A549 (cell line): ENCODE measurements around the gene CCDC85A. TPM values are rescaled to one million over a fixed set of nuclear protein-coding genes. Genes with fewer than 3 reads are reported as not detected.

ENCODE experiments used
- ATAC-seq, 2 experiments: fragments of 200-7000 bp in 1 of 2; fragments of >200 bp in 1 of 2; cut with Nextera tagmentation in 1 of 2; cut with Tn5 transposase in 1 of 2; 3 replicates each; pipeline versions ENCODE4 v1.8.0 to v1.9.1; 2018 to 2020; ENCODE audit warnings: mild to moderate bottlenecking in 1 of 2, moderate library complexity in 1 of 2
- CTCF ChIA-PET: fragments of 300-600 bp; sonication (Branson Sonifier 250); formaldehyde crosslinking; extraction: SDS; loops from one replicate; lab custom pipeline; 2021; ENCODE audit warnings: antibody characterized with exemption, inconsistent platforms; lab: Yijun Ruan, JAX
- POLR2A ChIA-PET: fragments of 350-600 bp; formaldehyde crosslinking; extraction: SDS; loops from one replicate; lab custom pipeline; 2021; ENCODE audit warnings: antibody characterized with exemption, inconsistent platforms; lab: Yijun Ruan, JAX
- DNase-seq, 2 experiments: peaks; one replicate each; pipeline versions ENCODE4 v3.0.0 to v3.0.0-alpha.2; 2011 to 2016; ENCODE audit warnings: low read depth in 1 of 2, low spot score in 1 of 2
- FAIRE-seq: peaks from 2 replicates; lab custom pipeline; 2011; peaks lifted over from hg19 to GRCh38; lab: Jason Lieb, UNC
- H3K27ac ChIP-seq, 2 experiments: fragments of >200 bp; sonication (Bioruptor Twin); formaldehyde crosslinking; 3 replicates each; pipeline ENCODE4 v1.5.1; 2016 to 2017
- H3K4me1 ChIP-seq: fragments of >200 bp; sonication (Bioruptor Twin); formaldehyde crosslinking; 3 replicates; pipeline ENCODE4 v1.6.1; 2016
- H3K4me2 ChIP-seq: fragments of >200 bp; sonication (Bioruptor Twin); formaldehyde crosslinking; 3 replicates; pipeline ENCODE4 v1.6.1; 2016
- H3K4me3 ChIP-seq: fragments of >200 bp; sonication (Bioruptor Twin); formaldehyde crosslinking; 3 replicates; pipeline ENCODE4 v1.5.1; 2016
- H3K9me3 ChIP-seq: fragments of >200 bp; sonication (Bioruptor Twin); formaldehyde crosslinking; 3 replicates; pipeline ENCODE4 v1.6.1; 2016
- CEBPB ChIP-seq, 2 experiments: fragments of >200 bp in 1 of 2; sonication (Bioruptor Twin) in 1 of 2; formaldehyde crosslinking in 1 of 2; IDR thresholded peaks; 2 replicates each; pipeline ENCODE4 v1.6.1; 2012 to 2016
- CHD2 ChIP-seq: fragments of 150-350 bp; IDR thresholded peaks from 2 replicates; pipeline ENCODE4 v1.6.1; 2014; ENCODE audit warnings: low read length; ENCODE audit not compliant: partially characterized antibody
- ESRRA ChIP-seq: fragments of 150-350 bp; IDR thresholded peaks from 2 replicates; pipeline ENCODE4 v1.6.1; 2014; ENCODE audit warnings: mild to moderate bottlenecking, low read length, borderline replicate concordance
- FOSB ChIP-seq: fragments of 250-450 bp; sonication (Bioruptor Pico); IDR thresholded peaks from 2 replicates; pipeline ENCODE4 v1.5.0; 2020; ENCODE audit warnings: mild to moderate bottlenecking, moderate library complexity
- FOXS1 ChIP-seq: fragments of 250-450 bp; sonication (Bioruptor Pico); IDR thresholded peaks from 2 replicates; pipeline ENCODE4 v1.5.0; 2020; ENCODE audit warnings: mild to moderate bottlenecking, moderate library complexity
- JUN ChIP-seq, 2 experiments: fragments of >200 bp; sonication (Bioruptor Twin); formaldehyde crosslinking; IDR thresholded peaks; 2 replicates in 1 of 2; 3 replicates in 1 of 2; pipeline ENCODE4 v1.6.1; 2016 to 2017
- MAZ ChIP-seq: fragments of 150-350 bp; IDR thresholded peaks from 2 replicates; pipeline ENCODE4 v1.6.1; 2014; ENCODE audit warnings: antibody characterized with exemption, low read depth, low read length, borderline replicate concordance
- MYC ChIP-seq: IDR thresholded peaks from 2 replicates; pipeline ENCODE4 v1.6.1; 2012; ENCODE audit warnings: mild to moderate bottlenecking, inconsistent platforms, low read length, improper control_type of control experiment, borderline replicate concordance
- NFE2L2 ChIP-seq: fragments of 150-350 bp; conservative IDR thresholded peaks from 2 replicates; pipeline ENCODE4 v1.6.1; 2014; ENCODE audit warnings: low read length
- NPAS2 ChIP-seq: fragments of 250-450 bp; sonication (Bioruptor Pico); IDR thresholded peaks from 2 replicates; pipeline ENCODE4 v1.8.0; 2022; ENCODE audit warnings: mild to moderate bottlenecking, moderate library complexity, borderline replicate concordance
- POLR2A ChIP-seq: IDR thresholded peaks from 2 replicates; pipeline ENCODE4 v1.6.1; 2012; ENCODE audit warnings: mild to moderate bottlenecking, low read length
- POLR2AphosphoS2 ChIP-seq: conservative IDR thresholded peaks from 2 replicates; pipeline ENCODE4 v1.6.1; 2012; ENCODE audit warnings: low read length, improper control_type of control experiment, inconsistent platforms
- RAD21 ChIP-seq, 2 experiments: fragments of >200 bp in 1 of 2; sonication (Bioruptor Twin) in 1 of 2; formaldehyde crosslinking in 1 of 2; IDR thresholded peaks in 1 of 2; conservative IDR thresholded peaks in 1 of 2; 2 replicates in 1 of 2; 3 replicates in 1 of 2; pipeline ENCODE4 v1.6.1; 2012 to 2018; ENCODE audit warnings: inconsistent platforms in 1 of 2
- RFX5 ChIP-seq: fragments of 450-650 bp; IDR thresholded peaks from 2 replicates; pipeline ENCODE4 v1.7.1; 2014; ENCODE audit warnings: antibody characterized with exemption, mild to moderate bottlenecking, moderate library complexity
- RNF2 ChIP-seq: fragments of 200-600 bp; sonication (generic); IDR thresholded peaks from 2 replicates; pipeline ENCODE4 v1.6.1; 2016; ENCODE audit warnings: low read depth, mild to moderate bottlenecking, antibody characterized with exemption, moderate library complexity, borderline replicate concordance
- SMC3 ChIP-seq: fragments of >200 bp; sonication (Bioruptor Twin); formaldehyde crosslinking; IDR thresholded peaks from 3 replicates; pipeline ENCODE4 v1.6.1; 2018; ENCODE audit warnings: inconsistent platforms
- SREBF2 ChIP-seq: fragments of 450-650 bp; IDR thresholded peaks from 2 replicates; pipeline ENCODE4 v1.6.1; 2014; ENCODE audit warnings: mild to moderate bottlenecking, moderate library complexity
- ZC3H11A ChIP-seq: fragments of 450-650 bp; IDR thresholded peaks from 2 replicates; pipeline ENCODE4 v1.6.1; 2014; ENCODE audit warnings: antibody characterized with exemption, mild to moderate bottlenecking
- ZFP36 ChIP-seq: fragments of 450-650 bp; IDR thresholded peaks from 2 replicates; pipeline ENCODE4 v1.6.1; 2014; ENCODE audit warnings: borderline replicate concordance; ENCODE audit not compliant: partially characterized antibody
- ZSCAN20 ChIP-seq: fragments of 250-450 bp; sonication (Bioruptor Pico); IDR thresholded peaks from 2 replicates; pipeline ENCODE4 v1.8.0; 2022; ENCODE audit warnings: mild to moderate bottlenecking, moderate library complexity
- WGBS: methylation state at CpG from one replicate; pipeline ENCODE4 v1.1.6; 2017; ENCODE audit errors: missing lambda C conversion rate; 5-methylcytosine and 5-hydroxymethylcytosine counted together
- polyA minus RNA-seq: library from RNA; depleted of rRNA, polyadenylated mRNA; stranded (reverse); fragments of >200 nt; gene quantifications from 2 replicates; pipeline ENCODE4 v1.2.3, GENCODE V29; 2011; rRNA and poly(A)+ RNA removed
- polyA plus RNA-seq, 4 experiments: library from polyadenylated mRNA; depleted of rRNA in 3 of 4; stranded (reverse); fragments of >200 nt; fragmentation: RNase III in 1 of 4; extraction: RNeasy Plus Mini Kit Qiagen cat#74134 plus additional on column Dnase treatment in 1 of 4; gene quantifications; 2 replicates in 3 of 4; 3 replicates in 1 of 4; pipeline ENCODE4 v1.2.3, GENCODE V29; 2011 to 2017
- TF ChIP-seq, protein P1 (sequence below): fragments of 200-600 bp; sonication (generic); IDR thresholded peaks from 2 replicates; pipeline ENCODE4 v1.6.1; 2016; ENCODE audit warnings: antibody characterized with exemption, mild to moderate bottlenecking, moderate library complexity
- TF ChIP-seq, protein P2 (sequence below): fragments of >200 bp; sonication (Bioruptor Twin); formaldehyde crosslinking; IDR thresholded peaks from 3 replicates; pipeline ENCODE4 v1.5.1; 2016
- TF ChIP-seq, protein P3 (sequence below): fragments of 250-450 bp; sonication (Bioruptor Pico); IDR thresholded peaks from 2 replicates; pipeline ENCODE4 v1.5.0; 2020; ENCODE audit warnings: low read depth, mild to moderate bottlenecking, moderate library complexity
- TF ChIP-seq, protein P4 (sequence below): IDR thresholded peaks from 2 replicates; pipeline ENCODE4 v1.6.1; 2012
- TF ChIP-seq, protein P5 (sequence below): IDR thresholded peaks from 2 replicates; pipeline ENCODE4 v1.6.1; 2012; ENCODE audit warnings: low read depth, borderline replicate concordance
- TF ChIP-seq, protein P6 (sequence below): fragments of 250-450 bp; sonication (Bioruptor Pico); IDR thresholded peaks from 2 replicates; pipeline ENCODE4 v1.5.0; 2021; ENCODE audit warnings: mild to moderate bottlenecking, moderate library complexity, borderline replicate concordance

CCDC85A gene
- polyA plus RNA-seq (2011; rRNA removed) = 0.03 and 0.05 TPM in 2 replicates
- 0.07 and 0.09 TPM in 2 replicates for polyA plus RNA-seq (2012; cell fraction: cytosol; rRNA removed)
- 0.05 and 0.06 TPM in 2 replicates for polyA plus RNA-seq (2012; cell fraction: nucleus; rRNA removed)
- 0.20 to 0.30 TPM (median 0.22 TPM) in 3 replicates for polyA plus RNA-seq (2017; fragmentation: RNase III; extraction: RNeasy Plus Mini Kit Qiagen cat#74134 plus additional on column Dnase treatment)
- polyA minus RNA-seq = 0.12 and 0.15 TPM in 2 replicates

DNA sequence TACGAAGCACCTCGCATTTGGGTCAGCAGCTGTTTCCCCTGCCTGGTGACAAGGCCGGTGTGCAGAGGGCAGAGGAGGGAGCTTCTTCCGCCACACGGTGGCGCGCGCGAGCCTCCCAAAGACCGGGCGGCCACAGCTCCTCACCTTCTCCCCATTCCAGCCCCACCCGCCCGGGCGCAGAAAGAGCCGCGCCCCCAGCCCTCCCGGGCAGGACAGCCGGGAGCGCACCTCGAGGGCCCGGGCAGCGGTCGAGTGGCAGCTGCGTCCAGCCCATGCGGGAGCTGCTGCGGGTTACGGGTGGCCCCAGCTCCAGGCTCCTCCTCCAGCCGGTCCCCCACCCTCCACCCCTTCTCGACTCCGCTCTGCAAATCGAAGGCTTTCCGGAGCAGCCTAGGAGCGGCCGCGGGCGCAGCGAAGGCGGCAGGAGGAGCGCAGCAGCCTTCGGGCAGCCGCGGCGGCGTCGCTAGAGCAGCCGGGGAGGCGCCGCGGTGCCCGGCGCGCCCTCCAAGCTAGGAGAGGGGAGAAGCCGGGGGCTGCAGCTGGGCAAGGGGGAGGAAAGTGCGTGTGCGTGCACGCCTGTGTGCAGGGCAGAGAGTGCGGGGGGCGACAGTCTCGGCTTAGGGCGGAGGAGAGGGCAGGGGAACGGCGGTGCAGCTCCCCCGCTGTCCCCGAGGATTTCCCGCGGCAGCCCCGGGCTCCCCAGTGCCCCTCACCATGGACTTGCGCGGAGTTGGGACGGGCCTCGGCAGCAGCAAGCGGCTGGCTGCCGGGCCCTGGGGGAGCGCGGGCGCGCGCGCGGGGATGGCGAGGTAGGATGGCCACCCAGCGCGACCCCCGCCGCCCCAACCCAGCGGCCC is at the start of gene CCDC85A:
Gene CCDC85A (plus strand): TSS at position 348 of the 857 bp plus-strand sequence. CDS start 635 bp downstream, outside the sequence.
- Histone ChIP-seq H3K4me1 (no peaks in the 10 kb centered on the region), H3K4me2 (peak within 1 kb of the TSS; percentile 93), H3K27ac (peak within 1 kb of the TSS; percentile 7 to 67; a peak in 5 of 6 replicates), H3K9me3 (no peaks in the 10 kb centered on the region), H3K4me3 (peak within 1 kb of the TSS; percentile 58)
- FAIRE-seq (no peak), ATAC-seq (peak; percentile 71 to 94), DNase-seq (peak; percentile 81)
- CTCF ChIA-PET = interaction anchor here (0.6 to 7.8 kb wide), 48 partner anchors 8 to 1970 kb away, joined by 3 to 88 read pairs (median 4); no protein-coding TSS in a partner anchor
- TF ChIP-seq RAD21 (conservative IDR thresholded peaks at IDR 0.05 in 1 of 2, IDR thresholded peaks at IDR 0.05 in 1 of 2) (peak; percentile 84 to 96), SMC3 (peak; percentile 95), ZC3H11A (no peak), RFX5 (no peak), POLR2AphosphoS2 (no peak), ZFP36 (peak; percentile 6), ESRRA (no peak), CEBPB (IDR thresholded peaks at IDR 0.05) (no peak), FOXS1 (no peak), NPAS2 (CRISPR knock-in tag) (no peak), ZSCAN20 (CRISPR knock-in tag) (no peak), MAZ (no peak), RNF2 (no peak), FOSB (CRISPR knock-in tag) (no peak), MYC (no peak), CHD2 (no peak), JUN (IDR thresholded peaks at IDR 0.05) (no peak), NFE2L2 (no peak), SREBF2 (no peak), POLR2A (no peak)
- TF ChIP-seq, protein P1, sequence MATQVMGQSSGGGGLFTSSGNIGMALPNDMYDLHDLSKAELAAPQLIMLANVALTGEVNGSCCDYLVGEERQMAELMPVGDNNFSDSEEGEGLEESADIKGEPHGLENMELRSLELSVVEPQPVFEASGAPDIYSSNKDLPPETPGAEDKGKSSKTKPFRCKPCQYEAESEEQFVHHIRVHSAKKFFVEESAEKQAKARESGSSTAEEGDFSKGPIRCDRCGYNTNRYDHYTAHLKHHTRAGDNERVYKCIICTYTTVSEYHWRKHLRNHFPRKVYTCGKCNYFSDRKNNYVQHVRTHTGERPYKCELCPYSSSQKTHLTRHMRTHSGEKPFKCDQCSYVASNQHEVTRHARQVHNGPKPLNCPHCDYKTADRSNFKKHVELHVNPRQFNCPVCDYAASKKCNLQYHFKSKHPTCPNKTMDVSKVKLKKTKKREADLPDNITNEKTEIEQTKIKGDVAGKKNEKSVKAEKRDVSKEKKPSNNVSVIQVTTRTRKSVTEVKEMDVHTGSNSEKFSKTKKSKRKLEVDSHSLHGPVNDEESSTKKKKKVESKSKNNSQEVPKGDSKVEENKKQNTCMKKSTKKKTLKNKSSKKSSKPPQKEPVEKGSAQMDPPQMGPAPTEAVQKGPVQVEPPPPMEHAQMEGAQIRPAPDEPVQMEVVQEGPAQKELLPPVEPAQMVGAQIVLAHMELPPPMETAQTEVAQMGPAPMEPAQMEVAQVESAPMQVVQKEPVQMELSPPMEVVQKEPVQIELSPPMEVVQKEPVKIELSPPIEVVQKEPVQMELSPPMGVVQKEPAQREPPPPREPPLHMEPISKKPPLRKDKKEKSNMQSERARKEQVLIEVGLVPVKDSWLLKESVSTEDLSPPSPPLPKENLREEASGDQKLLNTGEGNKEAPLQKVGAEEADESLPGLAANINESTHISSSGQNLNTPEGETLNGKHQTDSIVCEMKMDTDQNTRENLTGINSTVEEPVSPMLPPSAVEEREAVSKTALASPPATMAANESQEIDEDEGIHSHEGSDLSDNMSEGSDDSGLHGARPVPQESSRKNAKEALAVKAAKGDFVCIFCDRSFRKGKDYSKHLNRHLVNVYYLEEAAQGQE = no peak
- TF ChIP-seq, protein P2, sequence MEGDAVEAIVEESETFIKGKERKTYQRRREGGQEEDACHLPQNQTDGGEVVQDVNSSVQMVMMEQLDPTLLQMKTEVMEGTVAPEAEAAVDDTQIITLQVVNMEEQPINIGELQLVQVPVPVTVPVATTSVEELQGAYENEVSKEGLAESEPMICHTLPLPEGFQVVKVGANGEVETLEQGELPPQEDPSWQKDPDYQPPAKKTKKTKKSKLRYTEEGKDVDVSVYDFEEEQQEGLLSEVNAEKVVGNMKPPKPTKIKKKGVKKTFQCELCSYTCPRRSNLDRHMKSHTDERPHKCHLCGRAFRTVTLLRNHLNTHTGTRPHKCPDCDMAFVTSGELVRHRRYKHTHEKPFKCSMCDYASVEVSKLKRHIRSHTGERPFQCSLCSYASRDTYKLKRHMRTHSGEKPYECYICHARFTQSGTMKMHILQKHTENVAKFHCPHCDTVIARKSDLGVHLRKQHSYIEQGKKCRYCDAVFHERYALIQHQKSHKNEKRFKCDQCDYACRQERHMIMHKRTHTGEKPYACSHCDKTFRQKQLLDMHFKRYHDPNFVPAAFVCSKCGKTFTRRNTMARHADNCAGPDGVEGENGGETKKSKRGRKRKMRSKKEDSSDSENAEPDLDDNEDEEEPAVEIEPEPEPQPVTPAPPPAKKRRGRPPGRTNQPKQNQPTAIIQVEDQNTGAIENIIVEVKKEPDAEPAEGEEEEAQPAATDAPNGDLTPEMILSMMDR = peak; percentile 95
- TF ChIP-seq, protein P3, sequence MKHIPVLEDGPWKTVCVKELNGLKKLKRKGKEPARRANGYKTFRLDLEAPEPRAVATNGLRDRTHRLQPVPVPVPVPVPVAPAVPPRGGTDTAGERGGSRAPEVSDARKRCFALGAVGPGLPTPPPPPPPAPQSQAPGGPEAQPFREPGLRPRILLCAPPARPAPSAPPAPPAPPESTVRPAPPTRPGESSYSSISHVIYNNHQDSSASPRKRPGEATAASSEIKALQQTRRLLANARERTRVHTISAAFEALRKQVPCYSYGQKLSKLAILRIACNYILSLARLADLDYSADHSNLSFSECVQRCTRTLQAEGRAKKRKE (CRISPR knock-in tag) = no peak
- TF ChIP-seq, protein P4, sequence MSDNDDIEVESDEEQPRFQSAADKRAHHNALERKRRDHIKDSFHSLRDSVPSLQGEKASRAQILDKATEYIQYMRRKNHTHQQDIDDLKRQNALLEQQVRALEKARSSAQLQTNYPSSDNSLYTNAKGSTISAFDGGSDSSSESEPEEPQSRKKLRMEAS = peak; percentile 58
- TF ChIP-seq, protein P5, sequence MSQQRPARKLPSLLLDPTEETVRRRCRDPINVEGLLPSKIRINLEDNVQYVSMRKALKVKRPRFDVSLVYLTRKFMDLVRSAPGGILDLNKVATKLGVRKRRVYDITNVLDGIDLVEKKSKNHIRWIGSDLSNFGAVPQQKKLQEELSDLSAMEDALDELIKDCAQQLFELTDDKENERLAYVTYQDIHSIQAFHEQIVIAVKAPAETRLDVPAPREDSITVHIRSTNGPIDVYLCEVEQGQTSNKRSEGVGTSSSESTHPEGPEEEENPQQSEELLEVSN = peak; percentile 43; the same call in 1 of the 2 replicates
- TF ChIP-seq, protein P6, sequence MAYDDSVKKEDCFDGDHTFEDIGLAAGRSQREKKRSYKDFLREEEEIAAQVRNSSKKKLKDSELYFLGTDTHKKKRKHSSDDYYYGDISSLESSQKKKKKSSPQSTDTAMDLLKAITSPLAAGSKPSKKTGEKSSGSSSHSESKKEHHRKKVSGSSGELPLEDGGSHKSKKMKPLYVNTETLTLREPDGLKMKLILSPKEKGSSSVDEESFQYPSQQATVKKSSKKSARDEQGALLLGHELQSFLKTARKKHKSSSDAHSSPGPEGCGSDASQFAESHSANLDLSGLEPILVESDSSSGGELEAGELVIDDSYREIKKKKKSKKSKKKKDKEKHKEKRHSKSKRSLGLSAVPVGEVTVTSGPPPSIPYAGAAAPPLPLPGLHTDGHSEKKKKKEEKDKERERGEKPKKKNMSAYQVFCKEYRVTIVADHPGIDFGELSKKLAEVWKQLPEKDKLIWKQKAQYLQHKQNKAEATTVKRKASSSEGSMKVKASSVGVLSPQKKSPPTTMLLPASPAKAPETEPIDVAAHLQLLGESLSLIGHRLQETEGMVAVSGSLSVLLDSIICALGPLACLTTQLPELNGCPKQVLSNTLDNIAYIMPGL (CRISPR knock-in tag) = no peak
- 1% methylated on average over 43 of the region's 86 CpGs for WGBS
- POLR2A ChIA-PET = no interaction called here
